Measurements from ENCODE around the gene JARID2. TPM values are rescaled to one million over a fixed set of nuclear protein-coding genes. Genes with fewer than 3 reads are reported as not detected.

Gene JARID2
- total and polyA plus RNA-seq, 2 of the 13 experiments (the other 11 are each of a cell fraction or from before 2014, with no cell fraction given), result 7.5 to 10.3 TPM

DNA sequence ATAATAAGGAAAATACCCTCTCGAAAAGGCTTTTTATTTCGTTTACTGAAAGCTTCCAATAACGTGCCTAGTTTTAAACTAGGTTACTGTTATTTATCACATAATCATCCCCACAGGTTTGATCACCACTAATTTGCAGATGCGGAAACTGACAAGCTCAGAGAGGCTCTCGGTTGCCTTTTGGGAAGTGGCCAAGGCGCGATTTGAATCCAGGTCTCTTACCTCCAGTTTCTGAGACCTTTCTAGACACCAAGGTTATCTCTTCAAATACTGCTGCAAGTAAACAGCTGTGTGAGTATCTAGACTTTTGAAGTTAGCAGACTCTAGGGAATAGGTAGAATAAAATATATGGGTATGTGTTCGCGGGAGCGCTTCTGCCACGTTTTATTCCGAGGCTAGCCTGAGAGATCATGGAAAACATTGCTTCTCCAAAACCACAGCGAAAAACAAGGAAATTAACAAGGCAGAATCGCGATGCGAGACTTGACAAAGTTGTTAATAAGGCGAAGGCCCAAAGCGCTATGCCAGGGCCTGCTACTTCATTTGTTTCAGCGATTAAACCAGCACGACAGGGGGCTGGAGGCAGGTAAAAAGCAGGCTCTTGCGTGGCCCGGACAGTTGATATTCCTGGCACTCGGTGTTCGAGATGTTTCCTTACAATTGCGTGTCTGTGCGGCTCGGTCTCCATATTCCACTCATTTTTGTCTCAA, 1.8 kb upstream of the JARID2 start (continued):
- 0 out of 2 replicates have a peak, but pooled peaks have one; percentile 38 for TF ChIP-seq SNAI1 (CRISPR knock-in tag; IDR thresholded peaks at IDR 0.05; ENCODE audit: borderline replicate concordance)
- TF ChIP-seq ZNF547 (CRISPR knock-in tag; IDR thresholded peaks at IDR 0.05), result peak; percentile 11; the same call in 1 of the 2 replicates
- 0 out of 2 replicates have a peak, but pooled peaks have one; percentile 19 for TF ChIP-seq ZNF350 (CRISPR knock-in tag; IDR thresholded peaks at IDR 0.05; ENCODE audit: borderline replicate concordance, low read depth)
- 0 out of 2 replicates have a peak, but pooled peaks have one; percentile 5 for TF ChIP-seq HDAC2 (CRISPR knock-in tag; IDR thresholded peaks at IDR 0.05)
- TF ChIP-seq, protein P1, sequence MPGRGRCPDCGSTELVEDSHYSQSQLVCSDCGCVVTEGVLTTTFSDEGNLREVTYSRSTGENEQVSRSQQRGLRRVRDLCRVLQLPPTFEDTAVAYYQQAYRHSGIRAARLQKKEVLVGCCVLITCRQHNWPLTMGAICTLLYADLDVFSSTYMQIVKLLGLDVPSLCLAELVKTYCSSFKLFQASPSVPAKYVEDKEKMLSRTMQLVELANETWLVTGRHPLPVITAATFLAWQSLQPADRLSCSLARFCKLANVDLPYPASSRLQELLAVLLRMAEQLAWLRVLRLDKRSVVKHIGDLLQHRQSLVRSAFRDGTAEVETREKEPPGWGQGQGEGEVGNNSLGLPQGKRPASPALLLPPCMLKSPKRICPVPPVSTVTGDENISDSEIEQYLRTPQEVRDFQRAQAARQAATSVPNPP (CRISPR knock-in tag; IDR thresholded peaks at IDR 0.05), result 0 out of 2 replicates have a peak, but pooled peaks have one; percentile 4
- 0 out of 2 replicates have a peak, but pooled peaks have one; percentile 22 for TF ChIP-seq ZNF607 (CRISPR knock-in tag; IDR thresholded peaks at IDR 0.05; ENCODE audit: borderline replicate concordance)
- TF ChIP-seq ZNF430 (CRISPR knock-in tag; IDR thresholded peaks at IDR 0.05), result no peak
- TF ChIP-seq RBM22 (optimal IDR thresholded peaks at IDR 0.05; ENCODE audit: low read length), result no peak
- no peak for TF ChIP-seq ZNF564 (CRISPR knock-in tag; IDR thresholded peaks at IDR 0.05)
- TF ChIP-seq ZBTB38 (CRISPR knock-in tag; IDR thresholded peaks at IDR 0.05), result peak; percentile 28
- TF ChIP-seq, protein P2, sequence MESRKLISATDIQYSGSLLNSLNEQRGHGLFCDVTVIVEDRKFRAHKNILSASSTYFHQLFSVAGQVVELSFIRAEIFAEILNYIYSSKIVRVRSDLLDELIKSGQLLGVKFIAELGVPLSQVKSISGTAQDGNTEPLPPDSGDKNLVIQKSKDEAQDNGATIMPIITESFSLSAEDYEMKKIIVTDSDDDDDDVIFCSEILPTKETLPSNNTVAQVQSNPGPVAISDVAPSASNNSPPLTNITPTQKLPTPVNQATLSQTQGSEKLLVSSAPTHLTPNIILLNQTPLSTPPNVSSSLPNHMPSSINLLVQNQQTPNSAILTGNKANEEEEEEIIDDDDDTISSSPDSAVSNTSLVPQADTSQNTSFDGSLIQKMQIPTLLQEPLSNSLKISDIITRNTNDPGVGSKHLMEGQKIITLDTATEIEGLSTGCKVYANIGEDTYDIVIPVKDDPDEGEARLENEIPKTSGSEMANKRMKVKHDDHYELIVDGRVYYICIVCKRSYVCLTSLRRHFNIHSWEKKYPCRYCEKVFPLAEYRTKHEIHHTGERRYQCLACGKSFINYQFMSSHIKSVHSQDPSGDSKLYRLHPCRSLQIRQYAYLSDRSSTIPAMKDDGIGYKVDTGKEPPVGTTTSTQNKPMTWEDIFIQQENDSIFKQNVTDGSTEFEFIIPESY (CRISPR knock-in tag; IDR thresholded peaks at IDR 0.05), result peak; percentile 17; the same call in 1 of the 2 replicates
- TF ChIP-seq PHF21A (CRISPR knock-in tag; IDR thresholded peaks at IDR 0.05), result 0 out of 2 replicates have a peak, but pooled peaks have one; percentile 13
- TF ChIP-seq ZNF256 (CRISPR knock-in tag; conservative IDR thresholded peaks at IDR 0.05), result no peak
- TF ChIP-seq, protein P3, sequence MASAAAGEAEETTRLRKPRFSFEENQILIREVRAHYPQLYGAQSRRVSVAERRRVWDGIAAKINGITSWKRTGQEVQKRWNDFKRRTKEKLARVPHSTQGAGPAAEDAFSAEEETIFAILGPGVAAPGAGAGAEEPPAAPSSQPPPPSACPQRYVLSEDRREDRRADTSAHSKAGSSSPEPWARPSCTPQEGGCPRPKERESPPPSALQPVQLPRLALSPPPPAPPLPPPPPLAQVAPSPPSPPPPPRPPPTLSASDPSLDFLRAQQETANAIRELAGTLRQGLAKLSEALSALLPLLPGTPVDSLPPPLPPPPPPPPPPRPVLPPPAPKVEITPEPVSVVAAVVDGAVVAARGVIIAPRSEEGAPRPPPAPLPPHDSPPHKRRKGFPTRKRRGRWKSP (CRISPR knock-in tag; IDR thresholded peaks at IDR 0.05), result peak; percentile 23; the same call in 1 of the 2 replicates
- peak; percentile 0; the same call in 1 of the 2 replicates for TF ChIP-seq HOXA9 (CRISPR knock-in tag; IDR thresholded peaks at IDR 0.05; ENCODE audit: borderline replicate concordance)

All from HepG2 (cell line).